Measurements from ENCODE around the gene NOP53.

- TF ChIP-seq CTCF (IDR thresholded peaks at IDR 0.05): no peak
- TF ChIP-seq EP300 (IDR thresholded peaks at IDR 0.05): no peak
These were observed 41.2 kb downstream of the NOP53 start for GRCh38 chr19:47786566-47786965.
